ENCODE measurements around the gene TCHP. TPM values are rescaled to one million over a fixed set of nuclear protein-coding genes. Genes with fewer than 3 reads are reported as not detected.
A peak's percentile ranks its signal among the peaks of the same experiment; 100 is the strongest.
"Not testable (repeated sequence)": the region's sequence is repeated elsewhere in the genome, so short reads cannot be mapped to it uniquely, and the experiment has no call there.

Gene TCHP
- total RNA-seq, 1 donor from 2014 or later = 4.2 TPM

GRCh38 chr12:109860977-109861376 is 39.1 kb upstream of the TCHP start:
- DNase-seq (ENCODE audit: low spot score in 2 of 2) = no peak
- H3K4me1 ChIP-seq = peaks cover 8 to 13% of the 10 kb centered on the region in 2 donors
- H3K4me3 ChIP-seq = no peak overlapping the region
- intact Hi-C loops (cut with DNase I) = no loop called here
- no peak overlapping the region for H3K27ac ChIP-seq
- H3K36me3 ChIP-seq = peaks cover 30 to 36% of the 10 kb centered on the region in 2 donors
- no peaks in the 10 kb centered on the region for H3K9me3 ChIP-seq
- no peaks in the 10 kb centered on the region for H3K27me3 ChIP-seq
- no peak for TF ChIP-seq CTCF (IDR thresholded peaks at IDR 0.05)

GRCh38 chr12:109861689-109862314 is 38.3 kb upstream of the TCHP start:
- Histone ChIP-seq H3K4me3 (no peak overlapping the region), H3K4me1 (peaks cover 8 to 13% of the 10 kb centered on the region in 2 donors), H3K36me3 (peaks cover 22 to 27% of the 10 kb centered on the region in 2 donors), H3K27ac (no peak overlapping the region), H3K9me3 (no peaks in the 10 kb centered on the region), H3K27me3 (no peaks in the 10 kb centered on the region)
- intact Hi-C loops (cut with DNase I) = no loop called here
- no peak for DNase-seq (ENCODE audit: low spot score in 2 of 2)
- TF ChIP-seq CTCF (IDR thresholded peaks at IDR 0.05) = no peak

- DNase-seq (ENCODE audit: low spot score in 2 of 2); H3K27ac ChIP-seq; H3K27me3 ChIP-seq; H3K9me3 ChIP-seq; intact Hi-C loops (cut with DNase I); H3K4me3 ChIP-seq: not testable (repeated sequence)
- peaks cover 8 to 13% of the 10 kb centered on the region in 2 donors for H3K4me1 ChIP-seq
- peaks cover 15 to 20% of the 10 kb centered on the region in 2 donors for H3K36me3 ChIP-seq
Measured at GRCh38 chr12:109862491-109862890, 37.6 kb upstream of the TCHP start.

- intact Hi-C loops (cut with DNase I) = no loop called here
- DNase-seq (ENCODE audit: low spot score in 2 of 2) = no peak
- H3K27ac ChIP-seq = peak overlapping the region; percentile 45 to 56
- no peaks in the 10 kb centered on the region for H3K27me3 ChIP-seq
- H3K36me3 ChIP-seq = peaks cover 3 to 6% of the 10 kb centered on the region in 2 donors
- no peak for TF ChIP-seq CTCF (IDR thresholded peaks at IDR 0.05)
- H3K4me3 ChIP-seq = no peak overlapping the region
- H3K9me3 ChIP-seq = no peaks in the 10 kb centered on the region
- peaks cover 8 to 13% of the 10 kb centered on the region in 2 donors for H3K4me1 ChIP-seq
Measured at GRCh38 chr12:109863847-109864712, 36.0 kb upstream of the TCHP start.

GRCh38 chr12:109864916-109865315 is 35.2 kb upstream of the TCHP start:
- TF ChIP-seq CTCF (IDR thresholded peaks at IDR 0.05) = no peak
- H3K9me3 ChIP-seq = no peaks in the 10 kb centered on the region
- DNase-seq (ENCODE audit: low spot score in 2 of 2) = no peak
- H3K4me3 ChIP-seq = no peak overlapping the region
- H3K36me3 ChIP-seq = peaks cover 3 to 6% of the 10 kb centered on the region in 2 donors
- no peaks in the 10 kb centered on the region for H3K27me3 ChIP-seq
- peak overlapping the region; percentile 45 to 56 for H3K27ac ChIP-seq
- intact Hi-C loops (cut with DNase I) = no loop called here
- H3K4me1 ChIP-seq = peaks cover 8 to 13% of the 10 kb centered on the region in 2 donors

Measured in ascending aorta (tissue), 2 donors.